Measurements from ENCODE around the gene CCDC85A.

DNA sequence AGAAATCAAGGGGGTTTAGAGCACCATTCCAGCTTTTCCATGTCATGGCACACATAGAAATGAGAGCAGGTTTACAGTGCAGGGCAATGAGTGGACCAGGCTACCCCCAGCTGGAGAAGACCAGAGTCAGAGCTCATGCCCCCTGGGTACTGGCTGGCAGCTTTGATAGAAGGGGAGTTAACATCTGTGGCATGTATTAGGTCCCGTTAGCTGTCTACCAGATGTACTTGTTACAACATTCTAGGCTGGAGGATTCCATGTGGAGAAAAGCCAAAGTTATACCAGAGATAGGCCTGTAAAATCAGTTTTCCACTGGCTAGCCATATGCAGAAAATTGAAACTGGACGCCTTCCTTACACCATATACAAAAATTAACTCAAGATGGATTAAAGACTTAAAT is 109.2 kb downstream of the CCDC85A start:
- no peak for TF ChIP-seq CTCF (IDR thresholded peaks at IDR 0.05)
- TF ChIP-seq REST (IDR thresholded peaks at IDR 0.05; ENCODE audit: low read depth, low read length), result no peak
- no peak for TF ChIP-seq SIN3A (IDR thresholded peaks at IDR 0.05; ENCODE audit: borderline replicate concordance, low read depth, low read length)
- TF ChIP-seq GABPA (IDR thresholded peaks at IDR 0.05; ENCODE audit: low read depth), result no peak
- no peak for TF ChIP-seq EP300 (IDR thresholded peaks at IDR 0.05; ENCODE audit: borderline replicate concordance in 1 of 2, low read depth in 1 of 2, low read length in 1 of 2)
- TF ChIP-seq NRF1 (IDR thresholded peaks at IDR 0.05; ENCODE audit: low read depth, low read length), result no peak
- TF ChIP-seq TAF1 (IDR thresholded peaks at IDR 0.05; ENCODE audit: borderline replicate concordance, low read depth, low read length), result no peak
- TF ChIP-seq, protein P1, sequence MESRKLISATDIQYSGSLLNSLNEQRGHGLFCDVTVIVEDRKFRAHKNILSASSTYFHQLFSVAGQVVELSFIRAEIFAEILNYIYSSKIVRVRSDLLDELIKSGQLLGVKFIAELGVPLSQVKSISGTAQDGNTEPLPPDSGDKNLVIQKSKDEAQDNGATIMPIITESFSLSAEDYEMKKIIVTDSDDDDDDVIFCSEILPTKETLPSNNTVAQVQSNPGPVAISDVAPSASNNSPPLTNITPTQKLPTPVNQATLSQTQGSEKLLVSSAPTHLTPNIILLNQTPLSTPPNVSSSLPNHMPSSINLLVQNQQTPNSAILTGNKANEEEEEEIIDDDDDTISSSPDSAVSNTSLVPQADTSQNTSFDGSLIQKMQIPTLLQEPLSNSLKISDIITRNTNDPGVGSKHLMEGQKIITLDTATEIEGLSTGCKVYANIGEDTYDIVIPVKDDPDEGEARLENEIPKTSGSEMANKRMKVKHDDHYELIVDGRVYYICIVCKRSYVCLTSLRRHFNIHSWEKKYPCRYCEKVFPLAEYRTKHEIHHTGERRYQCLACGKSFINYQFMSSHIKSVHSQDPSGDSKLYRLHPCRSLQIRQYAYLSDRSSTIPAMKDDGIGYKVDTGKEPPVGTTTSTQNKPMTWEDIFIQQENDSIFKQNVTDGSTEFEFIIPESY (IDR thresholded peaks at IDR 0.05; ENCODE audit: borderline replicate concordance, low read depth), result no peak
- TF ChIP-seq POLR2AphosphoS5 (IDR thresholded peaks at IDR 0.05; ENCODE audit: low read depth, low read length), result no peak
- TF ChIP-seq YY1 (IDR thresholded peaks at IDR 0.05; ENCODE audit: low read depth), result no peak

Data from SK-N-SH (cell line).